Stromal cell of bone marrow (primary cell): ENCODE data around the gene EGFL7.

Source experiments
- DNase-seq: peaks from one replicate; pipeline ENCODE4 v3.0.0-alpha.2; 2012; ENCODE audit warnings: low read depth

EGFL7 gene

GRCh38 chr9:136660971-136661550 lies 1.7 kb upstream of the EGFL7 start:
- no peak for DNase-seq

DNA sequence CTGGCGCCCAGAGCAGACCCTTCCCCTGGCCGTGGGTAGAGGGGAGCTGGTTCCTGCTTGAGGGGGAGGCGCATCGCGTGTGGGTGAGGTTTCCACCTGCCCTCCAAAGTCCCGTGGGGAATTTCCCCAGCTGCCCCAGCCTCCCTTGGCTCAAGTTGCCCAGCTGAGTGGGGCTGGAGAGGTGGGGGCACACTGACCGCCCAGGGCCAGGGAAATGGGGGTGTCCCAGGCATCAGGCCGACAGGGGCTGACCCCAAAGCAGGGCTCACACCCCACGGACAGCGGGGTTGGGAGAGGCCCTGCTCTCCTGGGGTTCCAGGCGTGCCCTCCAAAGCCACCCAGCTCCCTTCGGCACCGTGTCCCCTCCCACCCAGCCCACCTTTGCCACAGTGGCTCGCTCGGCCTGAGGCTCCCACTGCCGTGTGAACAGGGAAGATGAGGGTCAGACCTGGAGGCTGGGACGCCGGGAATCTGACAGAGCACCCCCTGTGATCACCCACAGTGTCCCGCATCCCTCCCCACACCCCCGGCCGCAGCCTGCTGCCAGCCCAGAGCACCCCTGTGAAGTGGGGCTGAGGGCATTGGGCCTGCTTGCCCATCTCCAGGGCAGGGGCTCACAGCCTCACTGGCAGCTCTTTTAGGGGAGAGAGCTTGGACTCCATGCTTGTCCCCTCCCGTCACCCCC lies 933 bp upstream of the EGFL7 start:
- no peak for DNase-seq

DNA sequence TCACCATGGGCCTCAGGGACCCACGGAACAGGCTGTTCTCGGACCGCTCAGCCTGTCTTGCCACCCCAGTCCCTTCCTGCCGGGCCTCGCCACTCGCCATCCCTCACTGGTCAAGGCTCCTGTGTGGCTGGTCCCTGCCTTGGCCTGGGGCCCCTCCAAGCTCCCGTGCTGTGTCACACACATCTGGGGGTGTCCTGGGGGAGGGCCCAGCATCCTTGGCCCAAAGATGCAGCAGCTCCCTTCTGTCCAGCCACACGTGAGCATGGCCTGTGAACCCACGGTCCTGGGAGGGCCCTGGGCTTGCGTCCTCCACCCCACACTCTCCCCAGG lies 425 bp upstream of the EGFL7 start:
- no peak for DNase-seq

DNA sequence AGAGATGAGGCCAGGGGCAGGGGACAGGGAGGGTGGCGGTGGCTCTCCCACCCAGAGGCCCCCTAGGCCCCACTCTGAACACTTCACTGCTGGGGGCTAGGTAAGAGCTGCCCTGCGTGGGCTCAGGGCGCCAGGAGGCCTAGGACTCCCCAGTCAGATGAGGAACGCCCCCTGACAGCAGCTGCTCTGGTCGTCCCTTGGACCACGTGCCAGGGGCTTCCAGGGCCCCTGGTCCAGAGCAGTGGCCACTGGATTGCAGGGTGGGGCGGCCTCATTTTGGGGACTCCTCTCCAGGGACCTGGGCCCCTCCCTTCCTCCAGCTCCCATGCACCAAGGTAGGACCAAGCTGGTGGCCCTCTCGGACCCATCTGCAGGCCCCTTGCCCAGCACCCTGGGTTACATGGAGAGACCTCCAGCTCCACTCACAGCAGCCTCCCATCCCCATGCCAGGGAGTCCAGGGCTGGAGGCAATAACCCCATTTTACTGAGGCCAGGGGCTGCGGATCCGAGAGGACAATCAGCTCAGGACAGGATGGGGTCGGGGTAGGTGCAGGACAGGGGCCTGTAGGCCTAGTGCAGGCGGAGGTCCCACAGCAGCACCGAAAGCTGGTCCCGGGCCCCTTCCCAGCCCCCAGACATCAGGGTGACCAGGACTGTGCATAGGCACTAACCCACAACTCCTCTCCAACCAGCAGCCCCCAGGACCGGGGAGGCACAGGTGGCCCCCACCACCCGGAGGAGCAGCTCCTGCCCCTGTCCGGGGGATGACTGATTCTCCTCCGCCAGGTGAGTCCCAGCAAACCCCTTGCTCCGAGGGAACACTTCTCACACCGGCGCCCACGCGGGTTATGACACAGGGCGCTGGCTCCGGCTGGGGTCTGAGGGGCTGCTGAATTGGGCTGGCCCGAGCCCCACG lies 1.5 kb downstream of the EGFL7 start:
- no peak for DNase-seq

- DNase-seq, result no peak
Measured at GRCh38 chr9:136665111-136665703, 2.5 kb downstream of the EGFL7 start.

DNA sequence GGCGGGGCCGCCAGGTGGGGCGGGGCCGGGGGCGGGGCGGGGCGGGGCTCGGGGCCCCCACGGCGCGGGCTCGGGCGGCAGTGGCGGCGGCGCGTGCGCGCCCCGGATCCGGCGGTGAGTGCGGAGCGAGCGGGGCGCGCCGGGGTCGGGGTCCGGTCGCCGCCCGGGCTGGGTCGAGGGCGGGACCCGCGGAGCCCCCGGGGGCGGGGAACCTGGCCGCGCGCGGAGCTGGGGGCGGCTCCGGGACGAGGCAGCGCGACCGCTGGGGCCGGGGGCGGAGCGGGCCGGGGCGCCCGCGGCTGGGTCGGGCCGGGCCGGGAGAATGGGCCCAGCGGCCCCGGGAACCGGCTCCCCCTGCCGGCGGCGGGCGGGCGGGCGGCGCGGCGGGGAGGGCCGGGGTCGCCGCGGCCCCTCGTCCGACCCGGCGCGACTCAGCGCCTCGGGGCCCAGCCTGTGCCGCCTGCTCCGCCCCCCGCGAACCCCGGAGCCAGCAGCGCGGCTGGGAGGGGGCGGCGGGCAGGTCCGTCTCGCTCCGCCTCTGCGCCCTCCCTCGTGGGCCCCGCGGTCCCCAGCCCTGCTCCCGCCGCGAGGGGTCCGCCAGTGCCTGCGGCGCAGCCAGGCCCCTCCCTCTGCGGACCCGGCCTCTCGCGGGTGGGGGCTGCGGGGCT lies 3.1 kb downstream of the EGFL7 start:
- DNase-seq, result no peak

DNA sequence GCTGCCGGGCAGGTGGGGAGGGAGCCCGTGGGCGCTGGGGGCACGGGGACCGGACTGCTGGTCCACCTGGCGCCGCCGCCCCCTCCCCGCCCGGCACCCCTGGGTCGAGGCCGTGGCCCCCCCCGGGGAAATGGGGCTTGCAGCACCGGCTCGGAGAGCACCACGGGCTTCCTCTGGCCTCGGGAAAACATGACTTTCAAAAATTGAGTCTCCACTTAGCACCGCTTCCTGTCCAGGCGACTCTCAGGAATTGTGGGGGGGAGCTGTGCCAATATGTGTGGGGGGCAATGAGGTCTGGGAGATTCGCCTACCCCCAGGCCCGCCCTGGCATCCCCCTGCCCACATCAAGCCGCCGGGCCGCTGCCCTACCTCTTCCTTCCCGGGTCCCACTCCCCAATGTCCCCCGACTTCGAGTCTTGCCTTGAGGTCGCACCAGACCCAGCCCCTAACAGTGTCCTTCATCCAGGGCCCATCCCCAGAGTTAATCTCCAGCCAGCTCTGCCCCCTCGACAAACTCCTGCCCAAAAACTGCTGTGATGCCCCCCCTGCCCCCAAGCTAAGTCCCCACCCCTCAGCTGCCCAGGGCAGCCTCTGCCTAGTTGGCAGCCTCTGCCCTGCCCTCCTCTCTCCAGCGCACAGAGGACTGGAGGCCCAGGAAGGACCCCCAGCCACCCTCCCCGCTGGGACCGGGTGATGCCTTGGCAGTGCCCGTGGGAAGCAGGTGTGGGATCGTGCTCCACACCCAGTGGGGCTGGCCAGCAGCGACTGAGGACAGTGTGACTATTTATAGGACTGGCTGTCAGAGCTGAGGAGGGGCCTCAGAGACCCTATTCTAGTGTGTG lies 3.9 kb downstream of the EGFL7 start:
- DNase-seq, result no peak

DNA sequence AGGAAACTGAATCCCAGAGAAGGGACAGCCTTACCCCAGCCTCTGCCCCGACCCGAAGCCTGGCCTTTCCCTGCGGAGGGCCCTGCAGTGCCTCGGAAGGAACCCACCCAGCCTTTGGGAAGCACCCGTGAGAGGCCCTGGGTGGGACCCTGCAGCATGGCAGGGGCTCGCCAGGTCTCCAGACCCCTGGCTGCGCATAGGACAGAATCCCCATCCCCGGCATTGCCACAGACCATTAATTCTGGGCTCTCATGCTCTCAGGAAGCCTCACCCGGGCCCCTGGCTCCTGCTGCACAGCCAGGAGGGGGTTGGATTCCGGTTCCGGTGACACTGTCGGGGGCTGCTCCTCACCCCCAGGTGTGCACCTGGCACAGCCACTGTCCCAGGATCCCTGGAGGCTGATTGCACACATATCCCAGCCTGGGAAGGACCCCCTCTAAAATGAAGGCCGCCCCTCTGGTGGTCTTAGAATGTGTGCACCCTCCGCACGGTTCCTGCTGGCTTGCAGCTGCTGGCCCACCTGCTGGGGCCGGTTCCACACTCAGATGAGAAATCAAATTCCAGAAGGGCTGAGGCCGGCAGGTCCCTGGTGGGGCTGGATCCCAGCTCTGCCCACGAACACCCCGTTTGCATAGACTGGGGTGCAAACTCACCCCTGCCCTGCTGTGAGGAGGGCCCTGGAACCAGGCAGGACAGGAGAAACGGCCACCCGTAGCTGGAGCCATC lies 4.7 kb downstream of the EGFL7 start:
- no peak for DNase-seq

DNA sequence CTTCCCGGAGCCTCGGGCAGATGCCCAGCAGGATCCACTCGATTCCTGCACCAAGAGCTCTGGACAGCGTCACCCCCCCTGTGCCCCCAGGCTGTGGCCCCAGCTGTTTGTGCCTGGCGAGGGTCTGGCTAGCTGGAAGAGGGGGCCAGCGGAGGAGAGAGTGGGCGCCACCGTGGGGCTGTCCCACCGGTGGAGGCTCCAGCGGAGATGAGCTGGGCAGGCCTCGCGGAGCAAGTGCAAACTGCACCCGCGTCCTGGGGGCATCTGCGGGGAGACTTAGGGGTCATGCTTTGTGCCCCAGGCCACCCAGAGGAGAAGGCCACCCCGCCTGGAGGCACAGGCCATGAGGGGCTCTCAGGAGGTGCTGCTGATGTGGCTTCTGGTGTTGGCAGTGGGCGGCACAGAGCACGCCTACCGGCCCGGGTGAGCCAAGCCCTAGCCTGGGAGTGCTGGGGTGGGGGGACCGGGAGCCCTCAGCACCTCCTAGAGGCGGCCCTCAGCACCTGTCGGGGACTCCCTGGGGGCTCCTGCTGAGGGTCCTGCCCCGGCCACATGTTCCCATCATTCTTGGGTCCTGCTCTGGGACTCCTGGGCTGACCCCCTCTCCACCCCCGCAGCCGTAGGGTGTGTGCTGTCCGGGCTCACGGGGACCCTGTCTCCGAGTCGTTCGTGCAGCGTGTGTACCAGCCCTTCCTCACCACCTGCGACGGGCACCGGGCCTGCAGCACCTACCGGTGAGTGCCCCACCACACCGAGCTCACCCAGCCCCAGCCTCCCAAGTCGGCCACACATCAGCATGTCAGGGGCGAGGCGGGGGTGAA lies 5.4 kb downstream of the EGFL7 start:
- DNase-seq, result no peak

- no peak for DNase-seq
Measured at GRCh38 chr9:136668983-136669790, 6.5 kb downstream of the EGFL7 start.

- DNase-seq, result no peak
Measured at GRCh38 chr9:136669791-136670464, 7.2 kb downstream of the EGFL7 start.

DNA sequence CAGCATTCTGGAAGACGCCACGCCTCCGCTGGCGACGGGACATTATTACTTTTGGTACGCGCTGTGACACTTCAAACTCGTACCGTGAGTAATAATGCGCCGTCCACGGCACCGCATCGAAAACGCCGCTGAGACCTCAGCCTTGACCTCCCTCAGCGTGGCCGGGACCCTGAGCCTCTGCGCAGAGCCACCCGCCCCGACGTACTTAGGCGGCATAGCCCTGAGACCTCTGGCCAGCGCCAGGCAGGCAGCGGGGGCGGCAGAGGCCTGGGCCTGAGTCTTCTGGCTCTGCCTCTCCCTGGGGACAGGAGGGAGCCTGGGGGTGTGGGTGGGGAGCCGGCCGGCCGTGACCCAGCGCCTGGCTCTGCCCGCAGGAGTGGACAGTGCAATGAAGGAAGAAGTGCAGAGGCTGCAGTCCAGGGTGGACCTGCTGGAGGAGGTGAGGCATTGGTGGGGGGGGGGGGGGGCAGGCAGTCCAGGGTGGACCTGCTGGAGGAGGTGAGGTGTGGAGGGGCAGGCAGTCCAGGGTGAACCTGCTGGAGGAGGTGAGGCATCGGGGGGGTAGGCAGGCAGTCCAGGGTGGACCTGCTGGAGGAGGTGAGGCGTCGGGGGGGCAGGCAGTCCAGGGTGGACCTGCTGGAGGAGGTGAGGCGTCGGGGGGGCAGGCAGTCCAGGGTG lies 8.0 kb downstream of the EGFL7 start:
- DNase-seq, result no peak

GRCh38 chr9:136671254-136671614 lies 8.5 kb downstream of the EGFL7 start:
- no peak for DNase-seq

DNA sequence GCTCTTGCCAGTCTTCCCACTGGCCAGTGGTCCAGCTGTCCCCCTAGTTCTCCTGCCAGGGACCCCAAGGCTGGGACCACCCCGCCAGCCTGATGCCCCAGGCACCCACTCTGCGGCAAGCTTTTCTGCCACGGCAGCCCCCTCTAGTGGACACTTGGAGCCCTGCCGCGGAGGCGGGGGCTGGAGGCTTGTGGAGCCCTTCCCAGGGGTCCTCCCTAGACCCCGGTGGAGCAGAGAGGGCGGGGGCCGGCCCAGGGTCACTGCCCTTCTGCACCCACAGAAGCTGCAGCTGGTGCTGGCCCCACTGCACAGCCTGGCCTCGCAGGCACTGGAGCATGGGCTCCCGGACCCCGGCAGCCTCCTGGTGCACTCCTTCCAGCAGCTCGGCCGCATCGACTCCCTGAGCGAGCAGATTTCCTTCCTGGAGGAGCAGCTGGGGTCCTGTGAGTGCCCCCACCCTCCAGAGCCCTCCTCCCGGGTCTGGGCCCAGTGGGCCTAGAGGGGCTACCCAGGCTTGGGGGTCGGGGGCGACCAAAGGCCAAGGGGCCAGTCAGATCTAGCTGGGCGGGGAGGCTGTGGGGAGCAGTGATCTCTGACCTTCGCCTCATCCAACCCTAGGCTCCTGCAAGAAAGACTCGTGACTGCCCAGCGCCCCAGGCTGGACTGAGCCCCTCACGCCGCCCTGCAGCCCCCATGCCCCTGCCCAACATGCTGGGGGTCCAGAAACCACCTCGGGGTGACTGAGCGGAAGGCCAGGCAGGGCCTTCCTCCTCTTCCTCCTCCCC lies 9.1 kb downstream of the EGFL7 start:
- DNase-seq, result no peak

GRCh38 chr9:136672431-136673087 lies 9.8 kb downstream of the EGFL7 start:
- no peak for DNase-seq
